Keratinocyte (primary cell): Measurements from ENCODE around the gene CCDC192.

Source experiments
- EZH2 ChIP-seq: IDR thresholded peaks from one replicate; pipeline ENCODE4 v1.6.1; 2012; ENCODE audit warnings: inconsistent platforms, mild to moderate bottlenecking, low read length, moderate library complexity
- TF ChIP-seq, protein P1 (sequence below), 3 experiments: IDR thresholded peaks in 1 of 3; conservative IDR thresholded peaks in 1 of 3; optimal IDR thresholded peaks in 1 of 3; 2 replicates in 2 of 3; 3 replicates in 1 of 3; pipeline versions ENCODE3 to v1.5.1; 2011; ENCODE audit warnings: low read length in 3 of 3, mild to moderate bottlenecking in 3 of 3, moderate library complexity in 2 of 3, control low read depth in 1 of 3, inconsistent platforms in 1 of 3; ENCODE audit not compliant: insufficient read depth in 2 of 3; ENCODE audit errors: extremely low read depth in 1 of 3

DNA sequence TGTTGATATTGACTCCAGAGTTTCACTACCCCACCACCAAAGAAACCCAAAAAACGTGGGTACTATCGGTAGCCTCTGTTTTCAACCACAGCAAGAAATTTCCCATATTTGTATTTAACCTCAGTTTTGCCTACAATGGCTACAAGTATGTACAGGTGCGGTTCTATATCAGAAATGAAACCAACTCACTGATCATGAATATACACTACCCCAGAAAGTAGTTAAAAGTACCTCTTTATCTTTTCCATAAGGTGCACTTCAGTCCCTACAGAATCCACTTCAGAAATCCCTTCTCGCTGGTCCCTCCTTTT is 239.8 kb downstream of the CCDC192 start:
- TF ChIP-seq, protein P1, sequence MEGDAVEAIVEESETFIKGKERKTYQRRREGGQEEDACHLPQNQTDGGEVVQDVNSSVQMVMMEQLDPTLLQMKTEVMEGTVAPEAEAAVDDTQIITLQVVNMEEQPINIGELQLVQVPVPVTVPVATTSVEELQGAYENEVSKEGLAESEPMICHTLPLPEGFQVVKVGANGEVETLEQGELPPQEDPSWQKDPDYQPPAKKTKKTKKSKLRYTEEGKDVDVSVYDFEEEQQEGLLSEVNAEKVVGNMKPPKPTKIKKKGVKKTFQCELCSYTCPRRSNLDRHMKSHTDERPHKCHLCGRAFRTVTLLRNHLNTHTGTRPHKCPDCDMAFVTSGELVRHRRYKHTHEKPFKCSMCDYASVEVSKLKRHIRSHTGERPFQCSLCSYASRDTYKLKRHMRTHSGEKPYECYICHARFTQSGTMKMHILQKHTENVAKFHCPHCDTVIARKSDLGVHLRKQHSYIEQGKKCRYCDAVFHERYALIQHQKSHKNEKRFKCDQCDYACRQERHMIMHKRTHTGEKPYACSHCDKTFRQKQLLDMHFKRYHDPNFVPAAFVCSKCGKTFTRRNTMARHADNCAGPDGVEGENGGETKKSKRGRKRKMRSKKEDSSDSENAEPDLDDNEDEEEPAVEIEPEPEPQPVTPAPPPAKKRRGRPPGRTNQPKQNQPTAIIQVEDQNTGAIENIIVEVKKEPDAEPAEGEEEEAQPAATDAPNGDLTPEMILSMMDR (optimal IDR thresholded peaks at IDR 0.05 in 1 of 3, IDR thresholded peaks at IDR 0.05 in 1 of 3, conservative IDR thresholded peaks at IDR 0.05 in 1 of 3; ENCODE audit: extremely low read depth in 1 of 3, insufficient read depth in 2 of 3, low read length in 3 of 3): no peak
- TF ChIP-seq EZH2: no peak
